Smooth muscle cell (in vitro differentiated cells): ENCODE results near the gene MYH14. TPM values are rescaled to one million over a fixed set of nuclear protein-coding genes. Genes with fewer than 3 reads are reported as not detected.
A peak's percentile ranks its signal among the peaks of the same experiment; 100 is the strongest.

ENCODE experiments used
- DNase-seq: peaks from one replicate; lab custom pipeline; 2025; ENCODE audit not compliant: unreplicated experiment; lab: John Stamatoyannopoulos, UW
- H2AFZ ChIP-seq: fragments of 200-600 bp; sonication (generic); 2 replicates; pipeline ENCODE4 v1.6.0; 2016; ENCODE audit warnings: antibody characterized with exemption, low read depth, mild to moderate bottlenecking
- H3F3A ChIP-seq: fragments of 200-600 bp; sonication (generic); 2 replicates; pipeline ENCODE4 v1.6.0; 2017; ENCODE audit warnings: antibody characterized with exemption, low read depth
- H3K27ac ChIP-seq: fragments of 200-600 bp; sonication (generic); 2 replicates; pipeline ENCODE4 v1.5.1; 2016; ENCODE audit warnings: low read depth, mild to moderate bottlenecking
- H3K27me3 ChIP-seq: fragments of 200-600 bp; sonication (generic); 2 replicates; pipeline ENCODE4 v1.6.1; 2016; ENCODE audit warnings: low read depth, mild to moderate bottlenecking
- H3K36me3 ChIP-seq: fragments of 200-600 bp; sonication (generic); 2 replicates; pipeline ENCODE4 v1.5.1; 2016; ENCODE audit warnings: low read depth
- H3K4me1 ChIP-seq: fragments of 200-600 bp; sonication (generic); 2 replicates; pipeline ENCODE4 v1.5.1; 2016; ENCODE audit warnings: low read depth
- H3K4me2 ChIP-seq: fragments of 200-600 bp; sonication (generic); 2 replicates; pipeline ENCODE4 v1.6.0; 2016; ENCODE audit warnings: mild to moderate bottlenecking
- H3K4me3 ChIP-seq: fragments of 200-600 bp; sonication (generic); 2 replicates; pipeline ENCODE4 v1.5.1; 2016; ENCODE audit warnings: mild to moderate bottlenecking
- H3K79me2 ChIP-seq: fragments of 200-600 bp; sonication (generic); 2 replicates; pipeline ENCODE4 v1.6.0; 2016; ENCODE audit warnings: low read depth, mild to moderate bottlenecking
- H3K9ac ChIP-seq: fragments of 200-600 bp; sonication (generic); 2 replicates; pipeline ENCODE4 v1.6.0; 2016; ENCODE audit warnings: low read depth
- H3K9me3 ChIP-seq: fragments of 200-600 bp; sonication (generic); replicated peaks from 2 replicates; pipeline ENCODE4 v1.5.1; 2016; ENCODE audit warnings: low read depth
- H4K20me1 ChIP-seq: fragments of 200-600 bp; sonication (generic); 2 replicates; pipeline ENCODE4 v1.6.0; 2016; ENCODE audit warnings: low read depth
- CTCF ChIP-seq: fragments of 200-600 bp; sonication (generic); IDR thresholded peaks from 2 replicates; pipeline ENCODE4 v1.5.1; 2017; ENCODE audit warnings: borderline replicate concordance, mild to moderate bottlenecking, antibody characterized with exemption; ENCODE audit not compliant: insufficient read depth, poor library complexity, severe bottlenecking
- WGBS: methylation state at CpG from one replicate; pipeline ENCODE4 v1.1.7; 2016; ENCODE audit warnings: low lambda C conversion rate; 5-methylcytosine and 5-hydroxymethylcytosine counted together
- polyA plus RNA-seq: library from polyadenylated mRNA; unstranded; fragments of >200 nt; fragmentation: Nextera tagmentation; extraction: Ambion mirVana; gene quantifications from 2 replicates; pipeline ENCODE4 v1.2.1, GENCODE V29; 2016
- total RNA-seq: library from RNA; depleted of rRNA; stranded (reverse); fragments of >200 nt; gene quantifications from 2 replicates; pipeline ENCODE4 v1.2.3, GENCODE V29; 2014

The MYH14 gene
- total and polyA plus RNA-seq, 2 experiments from 2014 or later: 7.5 to 30.6 TPM

- H3K79me2 ChIP-seq: no peaks in the 10 kb centered on the region
- peaks cover 16% of the 10 kb centered on the region for H3K4me1 ChIP-seq
- no peaks in the 10 kb centered on the region for H3K9me3 ChIP-seq
- no peak overlapping the region for H2AFZ ChIP-seq
- H3K27me3 ChIP-seq: peaks cover 16% of the 10 kb centered on the region
- peaks cover 16% of the 10 kb centered on the region for H4K20me1 ChIP-seq
- no peaks in the 10 kb centered on the region for H3K36me3 ChIP-seq
- H3K4me3 ChIP-seq: peak overlapping the region; percentile 51
- no peak for TF ChIP-seq CTCF
- WGBS: 21% methylated on average over 6 of the region's 10 CpGs
- no peak for DNase-seq
- H3K4me2 ChIP-seq: peak overlapping the region; percentile 90
- no peak overlapping the region for H3K27ac ChIP-seq
- peaks cover 14% of the 10 kb centered on the region for H3F3A ChIP-seq
- H3K9ac ChIP-seq: no peak overlapping the region
Measured at GRCh38 chr19:50331221-50331993, 128.0 kb downstream of the MYH14 start.

GRCh38 chr19:50331994-50332243 lies 128.5 kb downstream of the MYH14 start:
- H3K9me3 ChIP-seq: no peaks in the 10 kb centered on the region
- H3K4me3 ChIP-seq: peak overlapping the region; percentile 51
- H3K4me2 ChIP-seq: peak overlapping the region; percentile 90
- H4K20me1 ChIP-seq: peaks cover 11% of the 10 kb centered on the region
- no peaks in the 10 kb centered on the region for H3K79me2 ChIP-seq
- TF ChIP-seq CTCF: no peak
- H3K27ac ChIP-seq: no peak overlapping the region
- H3F3A ChIP-seq: peaks cover 14% of the 10 kb centered on the region
- H2AFZ ChIP-seq: no peak overlapping the region
- H3K4me1 ChIP-seq: peaks cover 13% of the 10 kb centered on the region
- H3K36me3 ChIP-seq: no peaks in the 10 kb centered on the region
- no peak for DNase-seq
- no peak overlapping the region for H3K9ac ChIP-seq
- peaks cover 11% of the 10 kb centered on the region for H3K27me3 ChIP-seq
- WGBS: 29% methylated on average over 2 of the region's 2 CpGs

- 8% methylated on average over 20 of the region's 20 CpGs for WGBS
- Histone ChIP-seq H3K4me3 (peak overlapping the region; percentile 51), H3K27me3 (peaks cover 6% of the 10 kb centered on the region), H4K20me1 (peaks cover 6% of the 10 kb centered on the region), H3K4me1 (peaks cover 13% of the 10 kb centered on the region), H3K9me3 (no peaks in the 10 kb centered on the region), H3K36me3 (no peaks in the 10 kb centered on the region), H3K79me2 (no peaks in the 10 kb centered on the region), H3K9ac (peak overlapping the region; percentile 61), H3F3A (peaks cover 14% of the 10 kb centered on the region), H2AFZ (peak overlapping the region; percentile 23), H3K4me2 (peak overlapping the region; percentile 90), H3K27ac (peak overlapping the region; percentile 82)
- no peak for TF ChIP-seq CTCF
- DNase-seq: no peak
Measured at GRCh38 chr19:50332244-50333038, 129.0 kb downstream of the MYH14 start.
